ENCODE measurements around the gene GPRC5D.

The GPRC5D gene

GRCh38 chr12:12916135-12916944 is 35.6 kb downstream of the GPRC5D start:
- Histone ChIP-seq H3K4me3 (ENCODE audit: low read length) (no peak overlapping the region), H3K9ac (ENCODE audit: low read depth, low read length) (peak overlapping the region; percentile 5), H3K4me1 (ENCODE audit: control insufficient read depth, insufficient read depth, low read length) (peaks cover 16% of the 10 kb centered on the region), H3K9me3 (replicated peaks; ENCODE audit: low read length) (no peaks in the 10 kb centered on the region), H3K4me2 (ENCODE audit: low read length) (peak overlapping the region; percentile 5), H3K36me3 (ENCODE audit: insufficient read depth, low read length) (peaks cover 46% of the 10 kb centered on the region), H3K27me3 (ENCODE audit: control insufficient read depth, insufficient read depth, low read length) (no peaks in the 10 kb centered on the region)

- Histone ChIP-seq H3K4me2 (ENCODE audit: low read length) (no peak overlapping the region), H3K36me3 (ENCODE audit: insufficient read depth, low read length) (peaks cover 46% of the 10 kb centered on the region), H3K4me1 (ENCODE audit: control insufficient read depth, insufficient read depth, low read length) (peaks cover 14% of the 10 kb centered on the region), H3K27me3 (ENCODE audit: control insufficient read depth, insufficient read depth, low read length) (no peaks in the 10 kb centered on the region), H3K9me3 (replicated peaks; ENCODE audit: low read length) (no peaks in the 10 kb centered on the region), H3K9ac (ENCODE audit: low read depth, low read length) (no peak overlapping the region), H3K4me3 (ENCODE audit: low read length) (no peak overlapping the region)
Measured at GRCh38 chr12:12915656-12916055, 36.3 kb downstream of the GPRC5D start.

GRCh38 chr12:12912711-12913110 is 39.3 kb downstream of the GPRC5D start:
- H3K4me1 ChIP-seq (ENCODE audit: control insufficient read depth, insufficient read depth, low read length) = peaks cover 14% of the 10 kb centered on the region
- H3K27me3 ChIP-seq (ENCODE audit: control insufficient read depth, insufficient read depth, low read length) = no peaks in the 10 kb centered on the region
- H3K9me3 ChIP-seq (replicated peaks; ENCODE audit: low read length) = no peaks in the 10 kb centered on the region
- no peak overlapping the region for H3K4me2 ChIP-seq (ENCODE audit: low read length)
- no peak overlapping the region for H3K9ac ChIP-seq (ENCODE audit: low read depth, low read length)
- peaks cover 57% of the 10 kb centered on the region for H3K36me3 ChIP-seq (ENCODE audit: insufficient read depth, low read length)
- H3K4me3 ChIP-seq (ENCODE audit: low read length) = no peak overlapping the region

GRCh38 chr12:12909995-12910420 is 42.0 kb downstream of the GPRC5D start:
- Histone ChIP-seq H3K9me3 (replicated peaks; ENCODE audit: low read length) (no peaks in the 10 kb centered on the region), H3K9ac (ENCODE audit: low read depth, low read length) (no peak overlapping the region), H3K4me1 (ENCODE audit: control insufficient read depth, insufficient read depth, low read length) (peaks cover 6% of the 10 kb centered on the region), H3K27me3 (ENCODE audit: control insufficient read depth, insufficient read depth, low read length) (no peaks in the 10 kb centered on the region), H3K36me3 (ENCODE audit: insufficient read depth, low read length) (peaks cover 50% of the 10 kb centered on the region), H3K4me2 (ENCODE audit: low read length) (no peak overlapping the region), H3K4me3 (ENCODE audit: low read length) (no peak overlapping the region)

- Histone ChIP-seq H3K4me3 (ENCODE audit: low read length) (no peak overlapping the region), H3K27me3 (ENCODE audit: control insufficient read depth, insufficient read depth, low read length) (no peaks in the 10 kb centered on the region), H3K9ac (ENCODE audit: low read depth, low read length) (no peak overlapping the region), H3K9me3 (replicated peaks; ENCODE audit: low read length) (no peaks in the 10 kb centered on the region), H3K36me3 (ENCODE audit: insufficient read depth, low read length) (peaks cover 49% of the 10 kb centered on the region), H3K4me2 (ENCODE audit: low read length) (no peak overlapping the region), H3K4me1 (ENCODE audit: control insufficient read depth, insufficient read depth, low read length) (peaks cover 6% of the 10 kb centered on the region)
Measured at GRCh38 chr12:12909228-12909994, 42.6 kb downstream of the GPRC5D start.

GRCh38 chr12:12908711-12909110 is 43.3 kb downstream of the GPRC5D start:
- peaks cover 45% of the 10 kb centered on the region for H3K36me3 ChIP-seq (ENCODE audit: insufficient read depth, low read length)

GRCh38 chr12:12908252-12908651 is 43.7 kb downstream of the GPRC5D start:
- no peaks in the 10 kb centered on the region for H3K27me3 ChIP-seq (ENCODE audit: control insufficient read depth, insufficient read depth, low read length)
- H3K4me2 ChIP-seq (ENCODE audit: low read length) = no peak overlapping the region
- peaks cover 40% of the 10 kb centered on the region for H3K36me3 ChIP-seq (ENCODE audit: insufficient read depth, low read length)
- H3K9ac ChIP-seq (ENCODE audit: low read depth, low read length) = no peak overlapping the region
- H3K4me1 ChIP-seq (ENCODE audit: control insufficient read depth, insufficient read depth, low read length) = no peaks in the 10 kb centered on the region
- no peaks in the 10 kb centered on the region for H3K9me3 ChIP-seq (replicated peaks; ENCODE audit: low read length)
- no peak overlapping the region for H3K4me3 ChIP-seq (ENCODE audit: low read length)

More at GRCh38 chr12:12908711-12909110, 43.3 kb downstream of the GPRC5D start:
- H3K9ac ChIP-seq (ENCODE audit: low read depth, low read length) = no peak overlapping the region
- no peaks in the 10 kb centered on the region for H3K27me3 ChIP-seq (ENCODE audit: control insufficient read depth, insufficient read depth, low read length)
- H3K4me1 ChIP-seq (ENCODE audit: control insufficient read depth, insufficient read depth, low read length) = peaks cover 2% of the 10 kb centered on the region
- no peak overlapping the region for H3K4me2 ChIP-seq (ENCODE audit: low read length)
- H3K9me3 ChIP-seq (replicated peaks; ENCODE audit: low read length) = no peaks in the 10 kb centered on the region
- no peak overlapping the region for H3K4me3 ChIP-seq (ENCODE audit: low read length)

- H3K9ac ChIP-seq (ENCODE audit: low read depth, low read length) = no peak overlapping the region
- no peaks in the 10 kb centered on the region for H3K9me3 ChIP-seq (replicated peaks; ENCODE audit: low read length)
- H3K4me2 ChIP-seq (ENCODE audit: low read length) = no peak overlapping the region
- peaks cover 33% of the 10 kb centered on the region for H3K36me3 ChIP-seq (ENCODE audit: insufficient read depth, low read length)
- peaks cover 1% of the 10 kb centered on the region for H3K4me1 ChIP-seq (ENCODE audit: control insufficient read depth, insufficient read depth, low read length)
- H3K27me3 ChIP-seq (ENCODE audit: control insufficient read depth, insufficient read depth, low read length) = no peaks in the 10 kb centered on the region
- H3K4me3 ChIP-seq (ENCODE audit: low read length) = no peak overlapping the region
Measured at GRCh38 chr12:12907552-12907951, 44.4 kb downstream of the GPRC5D start.

GRCh38 chr12:12903642-12904609 is 48.0 kb downstream of the GPRC5D start:
- Histone ChIP-seq H3K4me3 (ENCODE audit: low read length) (no peak overlapping the region), H3K9me3 (replicated peaks; ENCODE audit: low read length) (no peaks in the 10 kb centered on the region), H3K36me3 (ENCODE audit: insufficient read depth, low read length) (peaks cover 12% of the 10 kb centered on the region), H3K9ac (ENCODE audit: low read depth, low read length) (no peak overlapping the region), H3K4me1 (ENCODE audit: control insufficient read depth, insufficient read depth, low read length) (peaks cover 36% of the 10 kb centered on the region), H3K4me2 (ENCODE audit: low read length) (no peak overlapping the region), H3K27me3 (ENCODE audit: control insufficient read depth, insufficient read depth, low read length) (no peaks in the 10 kb centered on the region)

GRCh38 chr12:12902036-12902435 is 49.9 kb downstream of the GPRC5D start:
- H3K9ac ChIP-seq (ENCODE audit: low read depth, low read length) = peak overlapping the region; percentile 76
- peaks cover 39% of the 10 kb centered on the region for H3K4me1 ChIP-seq (ENCODE audit: control insufficient read depth, insufficient read depth, low read length)
- H3K4me3 ChIP-seq (ENCODE audit: low read length) = peak overlapping the region; percentile 32
- H3K27me3 ChIP-seq (ENCODE audit: control insufficient read depth, insufficient read depth, low read length) = no peaks in the 10 kb centered on the region
- peak overlapping the region; percentile 74 for H3K4me2 ChIP-seq (ENCODE audit: low read length)
- H3K9me3 ChIP-seq (replicated peaks; ENCODE audit: low read length) = no peaks in the 10 kb centered on the region
- peaks cover 5% of the 10 kb centered on the region for H3K36me3 ChIP-seq (ENCODE audit: insufficient read depth, low read length)
